IMR-90 (cell line): ENCODE results near the gene GPRC5D. TPM values are rescaled to one million over a fixed set of nuclear protein-coding genes. Genes with fewer than 3 reads are reported as not detected.

ENCODE experiments used
- ATAC-seq: fragments of 200-7000 bp; cut with Tn5 transposase; 2 replicates; pipeline ENCODE4 v1.9.1; 2020; ENCODE audit warnings: low read depth, mild to moderate bottlenecking, moderate library complexity
- BruUV-seq: library from RNA; stranded (reverse); fragments of 400-500 nt; replicated peaks from 2 replicates; lab custom pipeline; 2021; lab: Mats Ljungman, UMichigan
- CTCF ChIA-PET: fragments of 300-600 bp; formaldehyde crosslinking; extraction: SDS; loops from one replicate; lab custom pipeline; 2021; ENCODE audit warnings: antibody characterized with exemption; lab: Yijun Ruan, JAX
- POLR2A ChIA-PET: fragments of 300-600 bp; sonication (Branson Sonifier 250); formaldehyde crosslinking; loops from one replicate; lab custom pipeline; 2022; ENCODE audit warnings: antibody characterized with exemption; ENCODE audit not compliant: unreplicated experiment; lab: Charles Lee
- DNase-seq: peaks from one replicate; pipeline ENCODE4 v3.0.0; 2013
- H2AFZ ChIP-seq: replicated peaks from 2 replicates; pipeline ENCODE3; 2013; ENCODE audit warnings: low read length, mild to moderate bottlenecking; ENCODE audit not compliant: poor library complexity
- H2AK5ac ChIP-seq: 2 replicates; pipeline ENCODE4 v1.6.1; 2013; ENCODE audit warnings: low read depth, low read length, inconsistent platforms
- H2AK9ac ChIP-seq: replicated peaks from 2 replicates; pipeline ENCODE3; 2013; ENCODE audit warnings: mild to moderate bottlenecking, low read depth, low read length, moderate library complexity; ENCODE audit not compliant: poor library complexity
- H2BK120ac ChIP-seq: 2 replicates; pipeline ENCODE4 v1.6.1; 2013; ENCODE audit warnings: low read depth, low read length, inconsistent platforms
- H2BK15ac ChIP-seq: 3 replicates; pipeline ENCODE4 v1.6.1; 2013; ENCODE audit warnings: low read depth, low read length, inconsistent platforms
- H2BK20ac ChIP-seq: 2 replicates; pipeline ENCODE4 v1.6.1; 2013; ENCODE audit warnings: low read depth, mild to moderate bottlenecking, inconsistent platforms, low read length, moderate library complexity
- H2BK5ac ChIP-seq: 2 replicates; pipeline ENCODE4 v1.6.1; 2013; ENCODE audit warnings: mild to moderate bottlenecking, low read depth, low read length, inconsistent platforms; ENCODE audit not compliant: poor library complexity, severe bottlenecking
- H3K14ac ChIP-seq: replicated peaks from 2 replicates; pipeline ENCODE4 v1.6.1; 2013; ENCODE audit warnings: low read depth, low read length, inconsistent platforms
- H3K18ac ChIP-seq: 2 replicates; pipeline ENCODE4 v1.6.1; 2013; ENCODE audit warnings: low read depth, low read length, control low read depth
- H3K23ac ChIP-seq: 2 replicates; pipeline ENCODE4 v1.6.1; 2013; ENCODE audit warnings: low read depth, low read length, inconsistent platforms
- H3K27ac ChIP-seq: 2 replicates; pipeline ENCODE4 v1.5.1; 2013; ENCODE audit warnings: mild to moderate bottlenecking, control low read depth, low read length; ENCODE audit not compliant: insufficient read depth
- H3K27me3 ChIP-seq: 2 replicates; pipeline ENCODE4 v1.6.1; 2013; ENCODE audit warnings: low read length; ENCODE audit not compliant: control insufficient read depth, insufficient read depth
- H3K36me3 ChIP-seq: 2 replicates; pipeline ENCODE4 v1.6.1; 2013; ENCODE audit warnings: low read length, mixed read lengths; ENCODE audit not compliant: control insufficient read depth, insufficient read depth
- H3K4ac ChIP-seq: 2 replicates; pipeline ENCODE4 v1.6.1; 2013; ENCODE audit warnings: low read depth, low read length, inconsistent platforms
- H3K4me1 ChIP-seq: 2 replicates; pipeline ENCODE4 v1.6.1; 2013; ENCODE audit warnings: low read length, mixed read lengths; ENCODE audit not compliant: control insufficient read depth, insufficient read depth
- H3K4me2 ChIP-seq: 2 replicates; pipeline ENCODE4 v1.6.1; 2013; ENCODE audit warnings: low read depth, mild to moderate bottlenecking, control low read depth, low read length, moderate library complexity
- H3K4me3 ChIP-seq: 2 replicates; pipeline ENCODE4 v1.5.1; 2013; ENCODE audit warnings: low read depth, mild to moderate bottlenecking, control low read depth, low read length, moderate library complexity; ENCODE audit not compliant: insufficient read depth
- H3K56ac ChIP-seq: 2 replicates; pipeline ENCODE4 v1.6.1; 2013; ENCODE audit warnings: low read length, inconsistent platforms; ENCODE audit not compliant: insufficient read depth; ENCODE audit errors: extremely low read depth
- H3K79me1 ChIP-seq, 2 experiments: 2 replicates each; pipeline ENCODE4 v1.6.1; 2013; ENCODE audit warnings: low read length in 2 of 2, inconsistent platforms in 1 of 2, low read depth in 1 of 2
- H3K9ac ChIP-seq: 2 replicates; pipeline ENCODE4 v1.6.1; 2013; ENCODE audit warnings: low read depth, low read length, control low read depth
- H3K9me1 ChIP-seq: 2 replicates; pipeline ENCODE4 v1.6.1; 2013; ENCODE audit warnings: low read length, inconsistent platforms; ENCODE audit not compliant: insufficient read depth
- H3K9me3 ChIP-seq: 2 replicates; pipeline ENCODE4 v1.6.1; 2013; ENCODE audit warnings: low read length; ENCODE audit not compliant: control insufficient read depth, insufficient read depth
- H4K20me1 ChIP-seq: 2 replicates; pipeline ENCODE4 v1.6.1; 2013; ENCODE audit warnings: low read length, inconsistent platforms; ENCODE audit not compliant: insufficient read depth
- H4K5ac ChIP-seq: 2 replicates; pipeline ENCODE4 v1.6.1; 2013; ENCODE audit warnings: mild to moderate bottlenecking, low read depth, low read length, control low read depth
- H4K8ac ChIP-seq, 2 experiments: 2 replicates each; pipeline ENCODE4 v1.6.1; 2013; ENCODE audit warnings: low read depth in 2 of 2, low read length in 2 of 2, control low read depth in 1 of 2, inconsistent platforms in 1 of 2
- H4K91ac ChIP-seq: 2 replicates; pipeline ENCODE4 v1.6.1; 2013; ENCODE audit warnings: low read depth, low read length, inconsistent platforms; ENCODE audit not compliant: insufficient read depth
- CHD1 ChIP-seq: IDR thresholded peaks from 2 replicates; pipeline ENCODE4 v1.6.1; 2012; ENCODE audit warnings: low read depth, low read length, improper control_type of control experiment
- FOS ChIP-seq: fragments of 150-350 bp; IDR thresholded peaks from 2 replicates; pipeline ENCODE4 v1.6.1; 2016; ENCODE audit warnings: low read depth, low read length
- MAFK ChIP-seq: IDR thresholded peaks from 2 replicates; pipeline ENCODE4 v1.6.1; 2012; ENCODE audit warnings: low read depth, low read length, improper control_type of control experiment
- MAZ ChIP-seq: IDR thresholded peaks from 2 replicates; pipeline ENCODE4 v1.6.1; 2012; ENCODE audit warnings: low read depth, mild to moderate bottlenecking, low read length, improper control_type of control experiment, moderate library complexity, borderline replicate concordance
- MXI1 ChIP-seq: IDR thresholded peaks from 2 replicates; pipeline ENCODE4 v1.6.1; 2012; ENCODE audit warnings: low read depth, mild to moderate bottlenecking, low read length, moderate library complexity, borderline replicate concordance
- NFE2L2 ChIP-seq: fragments of 150-350 bp; IDR thresholded peaks from 2 replicates; pipeline ENCODE4 v1.6.1; 2016; ENCODE audit warnings: low read depth, mild to moderate bottlenecking, low read length
- POLR2A ChIP-seq: IDR thresholded peaks from 2 replicates; pipeline ENCODE4 v1.6.1; 2012; ENCODE audit warnings: mild to moderate bottlenecking, low read depth, low read length
- RAD21 ChIP-seq: IDR thresholded peaks from 2 replicates; pipeline ENCODE4 v1.6.1; 2012; ENCODE audit warnings: low read length, improper control_type of control experiment
- RCOR1 ChIP-seq: IDR thresholded peaks from 2 replicates; pipeline ENCODE4 v1.6.1; 2012; ENCODE audit warnings: mild to moderate bottlenecking, low read length, improper control_type of control experiment; ENCODE audit not compliant: insufficient replicate concordance
- SMC3 ChIP-seq: fragments of 150-350 bp; IDR thresholded peaks from 2 replicates; pipeline ENCODE4 v1.6.1; 2016; ENCODE audit warnings: low read depth, mild to moderate bottlenecking, antibody characterized with exemption, low read length, moderate library complexity
- WGBS, 2 experiments: methylation state at CpG; one replicate each; pipeline versions ENCODE4 v1.1.5 to v1.1.7; 2013; ENCODE audit warnings: missing lambda C conversion rate in 2 of 2; ENCODE audit not compliant: insufficient read length in 1 of 2; ENCODE audit errors: extremely low coverage in 2 of 2; 5-methylcytosine and 5-hydroxymethylcytosine counted together
- dilution Hi-C: fragments of 300-500 bp; cut with HindIII; formaldehyde crosslinking; loops from one replicate; pipeline ENCODE4 v1.14.3; 2018; ENCODE audit warnings: low sequenced_read_pairs; ENCODE audit not compliant: unreplicated experiment
- in situ Hi-C: fragments of 300-500 bp; cut with MboI; formaldehyde crosslinking; loops from 3 replicates; pipeline ENCODE4 v1.14.3; 2019; ENCODE audit warnings: low sequenced_read_pairs, inconsistent platforms, mixed read lengths
- intact Hi-C: fragments of 100-400 bp; cut with micrococcal nuclease; formaldehyde crosslinking; loops from 2 replicates; pipeline ENCODE4 v1.10.0; 2022
- polyA plus RNA-seq, 3 experiments: library from polyadenylated mRNA; depleted of rRNA; stranded (reverse); fragments of >200 nt; gene quantifications; 2 replicates each; pipeline ENCODE4 v1.2.3, GENCODE V29; 2012; ENCODE audit warnings: low replicate concordance in 1 of 3
- total RNA-seq: library from RNA; depleted of rRNA; stranded (reverse); fragments of >200 nt; gene quantifications from 2 replicates; pipeline ENCODE4 v1.2.3, GENCODE V29; 2012
- TF ChIP-seq, protein P1 (sequence below): conservative IDR thresholded peaks from 2 replicates; pipeline ENCODE4 v1.5.1; 2012; ENCODE audit warnings: mild to moderate bottlenecking, low read depth, low read length, improper control_type of control experiment
- TF ChIP-seq, protein P2 (sequence below): fragments of 150-350 bp; IDR thresholded peaks from 2 replicates; pipeline ENCODE4 v1.6.1; 2016; ENCODE audit warnings: low read depth, mild to moderate bottlenecking, low read length, moderate library complexity, borderline replicate concordance
- TF ChIP-seq, protein P3 (sequence below): fragments of 150-350 bp; IDR thresholded peaks from 2 replicates; pipeline ENCODE4 v1.6.1; 2017; ENCODE audit warnings: mild to moderate bottlenecking, antibody characterized with exemption, low read length, low read depth

The GPRC5D gene
- total and polyA plus RNA-seq, 2 of the 4 experiments (the other 2 are of a cell fraction): not detected

DNA sequence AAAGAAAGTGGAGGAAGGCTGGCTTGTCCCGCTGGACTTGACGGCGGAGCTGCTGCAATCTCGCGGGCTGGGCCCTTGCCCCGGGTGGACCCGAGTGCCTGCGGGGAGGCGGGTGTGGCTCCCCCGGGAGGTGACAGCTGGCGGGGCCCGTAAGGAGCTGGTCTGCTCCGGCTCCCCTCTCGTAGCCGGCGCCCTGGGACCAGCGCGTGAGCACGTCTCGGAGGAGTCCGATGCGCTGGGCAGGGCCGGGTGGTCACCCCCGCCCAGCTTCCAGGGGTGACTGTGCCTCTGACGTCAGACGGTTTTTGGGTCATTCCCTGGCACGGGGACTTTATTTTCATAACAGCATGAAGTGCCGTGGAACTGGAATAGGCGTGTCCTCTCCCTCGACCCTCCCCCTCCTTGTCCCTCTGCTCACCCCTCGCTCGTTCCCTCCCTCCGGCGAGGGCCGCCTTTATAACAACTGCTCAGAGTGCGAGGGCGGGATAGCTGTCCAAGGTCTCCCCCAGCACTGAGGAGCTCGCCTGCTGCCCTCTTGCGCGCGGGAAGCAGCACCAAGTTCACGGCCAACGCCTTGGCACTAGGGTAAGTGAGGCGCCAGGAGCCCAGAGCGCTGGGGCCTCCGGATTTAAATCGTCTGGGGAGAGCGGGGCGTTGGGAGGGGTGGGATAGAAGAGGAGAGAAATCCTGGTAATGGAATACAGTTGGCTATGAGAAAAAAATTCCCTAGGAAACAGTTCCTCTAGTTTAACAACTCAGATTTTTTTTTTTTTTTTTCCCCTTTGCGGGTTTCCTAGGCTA is 60.7 kb downstream of the GPRC5D start, which contains the start of gene GPRC5A:
TSS of gene GPRC5A (plus strand) at position 483 of the 801 bp plus-strand sequence. CDS start 16,688 bp downstream, outside the sequence.
- H2AK9ac ChIP-seq: peak within 1 kb of the TSS; percentile 95
- CTCF ChIA-PET: interaction anchor here (0.7 to 1.3 kb wide), 5 partner anchors 24 to 697 kb away, joined by 3 to 7 read pairs (median 3); no protein-coding TSS in a partner anchor
- ATAC-seq (peak; percentile 90), DNase-seq (peak; percentile 98)
- in situ Hi-C loops (no loop called here), dilution Hi-C loops (no loop called here), intact Hi-C loops (loop anchor here (1.0 to 2.0 kb wide), 2 partner anchors 21 to 54 kb away; no protein-coding TSS in a partner anchor)
- peaks cover 6 to 42% of the 10 kb centered on the region in 2 experiments; a peak in 3 of 4 replicates for H3K79me1 ChIP-seq
- H2AFZ ChIP-seq: peak within 1 kb of the TSS; percentile 91
- H4K91ac ChIP-seq: peak within 1 kb of the TSS; percentile 88
- H2BK5ac ChIP-seq: peak within 1 kb of the TSS; percentile 87
- H3K27me3 ChIP-seq: no peaks in the 10 kb centered on the region
- peak within 1 kb of the TSS; percentile 88 for H2BK120ac ChIP-seq
- H3K14ac ChIP-seq: peak within 1 kb of the TSS; percentile 83
- H3K4me2 ChIP-seq: peak within 1 kb of the TSS; percentile 80
- peak within 1 kb of the TSS; percentile 86 for H3K56ac ChIP-seq
- H2BK15ac ChIP-seq: peak within 1 kb of the TSS; percentile 80; the same call in 2 of the 3 replicates
- H3K4ac ChIP-seq: peak within 1 kb of the TSS; percentile 92
- peak within 1 kb of the TSS; percentile 72 for H3K4me3 ChIP-seq
- H3K9me1 ChIP-seq: peaks cover 11% of the 10 kb centered on the region
- peak within 1 kb of the TSS; percentile 39 for H3K18ac ChIP-seq
- no peaks in the 10 kb centered on the region for H3K9me3 ChIP-seq
- peak within 1 kb of the TSS; percentile 91 for H3K23ac ChIP-seq
- H3K4me1 ChIP-seq: peaks cover 9% of the 10 kb centered on the region
- POLR2A ChIA-PET: interaction anchor here (0.6 kb wide), 1 partner anchor 23 kb away, joined by 3 read pairs; no protein-coding TSS in a partner anchor
- peak within 1 kb of the TSS; percentile 72 for H4K5ac ChIP-seq
- BruUV-seq: no TSS peak
- peak within 1 kb of the TSS; percentile 78 for H3K27ac ChIP-seq
- H2BK20ac ChIP-seq: peak within 1 kb of the TSS; percentile 73
- peaks cover 4% of the 10 kb centered on the region; the same call in 1 of the 2 replicates for H3K36me3 ChIP-seq
- peak within 1 kb of the TSS; percentile 88 for H2AK5ac ChIP-seq
- WGBS, 2 experiments: 3% methylated on average over 13 of the region's 50 CpGs; no CpG with 5 or more reads in 1 of the 2 experiments
- peaks cover 7% of the 10 kb centered on the region; the same call in 1 of the 2 replicates for H4K20me1 ChIP-seq
- peak within 1 kb of the TSS; percentile 73 to 85 for H4K8ac ChIP-seq
- peak within 1 kb of the TSS; percentile 86 for H3K9ac ChIP-seq
- TF ChIP-seq SMC3 (peak; percentile 46), RAD21 (peak; percentile 58), POLR2A (peak; percentile 98), MAFK (no peak), FOS (peak; percentile 81), CHD1 (peak; percentile 99), MAZ (peak; percentile 92), NFE2L2 (no peak; the same call in 1 of the 2 replicates), MXI1 (peak; percentile 50), RCOR1 (peak; percentile 55)
- TF ChIP-seq, protein P1, sequence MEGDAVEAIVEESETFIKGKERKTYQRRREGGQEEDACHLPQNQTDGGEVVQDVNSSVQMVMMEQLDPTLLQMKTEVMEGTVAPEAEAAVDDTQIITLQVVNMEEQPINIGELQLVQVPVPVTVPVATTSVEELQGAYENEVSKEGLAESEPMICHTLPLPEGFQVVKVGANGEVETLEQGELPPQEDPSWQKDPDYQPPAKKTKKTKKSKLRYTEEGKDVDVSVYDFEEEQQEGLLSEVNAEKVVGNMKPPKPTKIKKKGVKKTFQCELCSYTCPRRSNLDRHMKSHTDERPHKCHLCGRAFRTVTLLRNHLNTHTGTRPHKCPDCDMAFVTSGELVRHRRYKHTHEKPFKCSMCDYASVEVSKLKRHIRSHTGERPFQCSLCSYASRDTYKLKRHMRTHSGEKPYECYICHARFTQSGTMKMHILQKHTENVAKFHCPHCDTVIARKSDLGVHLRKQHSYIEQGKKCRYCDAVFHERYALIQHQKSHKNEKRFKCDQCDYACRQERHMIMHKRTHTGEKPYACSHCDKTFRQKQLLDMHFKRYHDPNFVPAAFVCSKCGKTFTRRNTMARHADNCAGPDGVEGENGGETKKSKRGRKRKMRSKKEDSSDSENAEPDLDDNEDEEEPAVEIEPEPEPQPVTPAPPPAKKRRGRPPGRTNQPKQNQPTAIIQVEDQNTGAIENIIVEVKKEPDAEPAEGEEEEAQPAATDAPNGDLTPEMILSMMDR: peak; percentile 47
- TF ChIP-seq, protein P2, sequence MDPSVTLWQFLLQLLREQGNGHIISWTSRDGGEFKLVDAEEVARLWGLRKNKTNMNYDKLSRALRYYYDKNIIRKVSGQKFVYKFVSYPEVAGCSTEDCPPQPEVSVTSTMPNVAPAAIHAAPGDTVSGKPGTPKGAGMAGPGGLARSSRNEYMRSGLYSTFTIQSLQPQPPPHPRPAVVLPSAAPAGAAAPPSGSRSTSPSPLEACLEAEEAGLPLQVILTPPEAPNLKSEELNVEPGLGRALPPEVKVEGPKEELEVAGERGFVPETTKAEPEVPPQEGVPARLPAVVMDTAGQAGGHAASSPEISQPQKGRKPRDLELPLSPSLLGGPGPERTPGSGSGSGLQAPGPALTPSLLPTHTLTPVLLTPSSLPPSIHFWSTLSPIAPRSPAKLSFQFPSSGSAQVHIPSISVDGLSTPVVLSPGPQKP: no peak
- TF ChIP-seq, protein P3, sequence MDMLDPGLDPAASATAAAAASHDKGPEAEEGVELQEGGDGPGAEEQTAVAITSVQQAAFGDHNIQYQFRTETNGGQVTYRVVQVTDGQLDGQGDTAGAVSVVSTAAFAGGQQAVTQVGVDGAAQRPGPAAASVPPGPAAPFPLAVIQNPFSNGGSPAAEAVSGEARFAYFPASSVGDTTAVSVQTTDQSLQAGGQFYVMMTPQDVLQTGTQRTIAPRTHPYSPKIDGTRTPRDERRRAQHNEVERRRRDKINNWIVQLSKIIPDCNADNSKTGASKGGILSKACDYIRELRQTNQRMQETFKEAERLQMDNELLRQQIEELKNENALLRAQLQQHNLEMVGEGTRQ: 0 out of 2 replicates have a peak, but pooled peaks have one; percentile 13
